Esophagus (tissue), 2 donors: ENCODE data around the gene KRT36. TPM values are rescaled to one million over a fixed set of nuclear protein-coding genes. Genes with fewer than 3 reads are reported as not detected.

ENCODE experiments used
- H3K27ac ChIP-seq, 2 donors: one replicate each; pipeline ENCODE4 v1.5.1; 2013; ENCODE audit warnings: low read depth in 2 of 2, mild to moderate bottlenecking in 2 of 2, inconsistent platforms in 1 of 2, low read length in 1 of 2, moderate library complexity in 1 of 2
- H3K27me3 ChIP-seq, 2 donors: one replicate each; pipeline ENCODE4 v1.6.1; 2013; ENCODE audit warnings: low read length in 2 of 2, control low read depth in 1 of 2, mild to moderate bottlenecking in 1 of 2; ENCODE audit not compliant: insufficient read depth in 2 of 2, control insufficient read depth in 1 of 2
- H3K36me3 ChIP-seq, 2 donors: one replicate each; pipeline ENCODE4 v1.6.1; 2013; ENCODE audit warnings: low read length in 1 of 2; ENCODE audit not compliant: control insufficient read depth in 2 of 2, insufficient read depth in 2 of 2
- H3K4me1 ChIP-seq, 2 donors: one replicate each; pipeline ENCODE4 v1.6.1; 2013; ENCODE audit warnings: low read length in 1 of 2; ENCODE audit not compliant: control insufficient read depth in 2 of 2, insufficient read depth in 2 of 2
- H3K4me3 ChIP-seq, 2 donors: one replicate each; pipeline ENCODE4 v1.5.1; 2013; ENCODE audit warnings: low read length in 2 of 2, mild to moderate bottlenecking in 2 of 2, low read depth in 1 of 2, moderate library complexity in 1 of 2
- H3K9me3 ChIP-seq, 2 donors: one replicate each; pipeline ENCODE4 v1.6.1; 2013; ENCODE audit warnings: mild to moderate bottlenecking in 2 of 2, low read depth in 1 of 2, low read length in 1 of 2, moderate library complexity in 1 of 2; ENCODE audit not compliant: control insufficient read depth in 2 of 2, insufficient read depth in 1 of 2
- WGBS, 2 donors: extraction: QIAGEN DNeasy Blood & Tissue Kit; methylation state at CpG; one replicate each; pipeline ENCODE4 v1.1.7; 2013; 5-methylcytosine and 5-hydroxymethylcytosine counted together
- polyA plus RNA-seq, 2 donors: library from polyadenylated mRNA; stranded (reverse); fragments of 200-250 nt; gene quantifications; one replicate each; pipeline ENCODE4 v1.2.3, GENCODE V29; 2013
- donor health status: healthy with polysubstance abuse.
- donor health status: Bipolar disorder and iron deficiency.

The KRT36 gene
- polyA plus RNA-seq = under 1 TPM; 0.07 to 0.10 TPM

DNA sequence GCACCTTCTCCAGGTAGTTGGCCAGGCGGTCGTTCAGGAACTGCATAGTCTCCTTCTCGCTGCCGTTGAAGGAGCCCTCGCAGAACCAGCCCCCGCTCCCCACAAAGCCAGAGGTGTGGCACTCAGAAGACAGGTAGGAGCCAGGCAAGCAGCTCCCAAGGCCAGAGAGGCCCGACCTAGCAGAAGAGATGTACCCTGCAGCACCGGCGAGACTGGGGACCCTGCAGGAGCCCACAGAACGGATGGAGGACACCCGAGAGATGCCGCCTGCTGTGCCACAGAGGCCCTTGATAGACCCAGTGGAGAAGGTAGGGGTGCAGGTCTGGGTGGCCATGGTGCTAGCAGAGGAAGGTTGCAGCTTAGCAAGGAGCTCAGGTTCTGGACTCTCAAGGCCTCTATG lies at the start of gene KRT36:
Gene KRT36 (minus strand): TSS at position 380 of the 400 bp plus-strand sequence. CDS start 46 bp downstream, at position 334.
- no peaks in the 10 kb centered on the region for H3K36me3 ChIP-seq
- H3K27ac ChIP-seq = no peak within 1 kb of the TSS
- 94% methylated on average over 12 of the region's 12 CpGs for WGBS, 2 donors
- H3K27me3 ChIP-seq = no peaks in the 10 kb centered on the region
- H3K9me3 ChIP-seq = no peaks in the 10 kb centered on the region
- no peak within 1 kb of the TSS for H3K4me3 ChIP-seq
- H3K4me1 ChIP-seq = peaks cover 0 to 3% of the 10 kb centered on the region in 2 donors

DNA sequence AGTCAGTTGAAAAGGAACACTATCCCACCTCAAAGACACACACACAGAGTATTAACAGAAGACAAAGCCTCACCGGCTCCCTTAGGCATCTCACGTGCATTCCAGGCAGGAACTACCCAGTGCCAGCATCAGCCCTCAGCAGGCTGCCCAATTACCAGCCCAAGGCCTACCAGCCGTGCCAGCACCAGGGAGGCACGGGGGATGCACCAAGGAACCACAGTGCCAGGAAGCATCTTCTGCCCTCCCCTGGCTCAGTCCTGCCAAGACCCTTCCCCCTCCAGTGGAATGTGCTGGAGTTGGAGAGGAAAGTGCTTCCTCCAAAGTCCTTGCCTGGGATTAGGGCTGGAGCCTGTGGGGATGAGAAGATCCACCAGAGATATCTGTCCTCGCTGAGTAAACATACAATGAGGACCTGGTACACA lies 49.4 kb upstream of the KRT36 start:
- H3K27ac ChIP-seq = no peak overlapping the region
- WGBS, 2 donors = 52 to 70% methylated on average over 5 of the region's 5 CpGs
- H3K9me3 ChIP-seq = peaks cover 0 to 2% of the 10 kb centered on the region in 2 donors
- no peaks in the 10 kb centered on the region for H3K27me3 ChIP-seq
- peaks cover 2 to 12% of the 10 kb centered on the region in 2 donors for H3K4me1 ChIP-seq
- no peaks in the 10 kb centered on the region for H3K36me3 ChIP-seq
- H3K4me3 ChIP-seq = no peak overlapping the region

DNA sequence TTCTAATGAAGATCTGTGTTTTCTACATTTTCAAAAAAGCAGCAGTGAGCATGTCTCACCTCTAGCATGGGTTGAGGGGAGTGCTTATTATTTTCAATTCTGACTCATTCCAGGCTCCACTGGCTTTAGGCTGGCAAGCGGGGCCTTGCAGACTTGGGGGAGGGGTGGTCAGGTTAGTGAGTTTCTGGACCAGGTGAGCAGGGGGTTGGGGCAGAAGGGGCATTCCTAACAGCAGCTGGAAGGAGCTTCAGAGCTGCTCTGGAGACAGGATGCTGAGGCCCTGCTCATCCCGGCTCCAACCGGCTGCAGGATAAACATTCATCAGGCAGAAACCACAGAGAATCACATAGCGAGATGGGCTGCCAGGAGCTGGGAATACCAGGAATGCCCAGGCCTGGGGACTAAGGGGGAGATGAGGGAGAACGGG lies 48.9 kb upstream of the KRT36 start:
- no peaks in the 10 kb centered on the region for H3K36me3 ChIP-seq
- WGBS, 2 donors = 49 to 70% methylated on average over 5 of the region's 5 CpGs
- no peak overlapping the region for H3K27ac ChIP-seq
- peaks cover 2 to 12% of the 10 kb centered on the region in 2 donors for H3K4me1 ChIP-seq
- no peak overlapping the region for H3K4me3 ChIP-seq
- H3K27me3 ChIP-seq = no peaks in the 10 kb centered on the region
- peaks cover 0 to 2% of the 10 kb centered on the region in 2 donors for H3K9me3 ChIP-seq

DNA sequence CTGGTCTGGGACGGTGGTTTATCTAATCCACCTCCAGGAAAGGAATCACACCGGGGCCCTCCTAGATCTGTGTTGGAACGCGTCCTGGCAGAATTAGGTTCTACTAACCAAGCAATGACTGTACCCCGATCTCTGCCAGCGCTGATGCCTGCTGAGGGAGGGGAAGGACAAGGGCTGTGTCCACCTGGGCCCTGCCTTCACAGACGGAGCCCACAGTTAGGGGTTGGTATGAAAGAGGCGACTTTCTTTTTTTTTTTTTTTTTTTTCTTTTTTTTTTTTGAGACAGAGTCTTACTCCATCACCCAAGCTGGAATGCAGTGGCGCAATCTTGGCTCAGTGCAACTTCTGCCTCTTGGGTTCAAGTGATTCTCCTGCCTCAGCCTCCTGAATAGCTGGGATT lies 48.3 kb upstream of the KRT36 start:
- Histone ChIP-seq H3K36me3 (no peaks in the 10 kb centered on the region), H3K9me3 (peaks cover 0 to 2% of the 10 kb centered on the region in 2 donors), H3K27ac (no peak overlapping the region), H3K4me3 (no peak overlapping the region), H3K4me1 (peaks cover 2 to 12% of the 10 kb centered on the region in 2 donors), H3K27me3 (no peaks in the 10 kb centered on the region)
- 60 to 72% methylated on average over 9 of the region's 9 CpGs for WGBS, 2 donors

DNA sequence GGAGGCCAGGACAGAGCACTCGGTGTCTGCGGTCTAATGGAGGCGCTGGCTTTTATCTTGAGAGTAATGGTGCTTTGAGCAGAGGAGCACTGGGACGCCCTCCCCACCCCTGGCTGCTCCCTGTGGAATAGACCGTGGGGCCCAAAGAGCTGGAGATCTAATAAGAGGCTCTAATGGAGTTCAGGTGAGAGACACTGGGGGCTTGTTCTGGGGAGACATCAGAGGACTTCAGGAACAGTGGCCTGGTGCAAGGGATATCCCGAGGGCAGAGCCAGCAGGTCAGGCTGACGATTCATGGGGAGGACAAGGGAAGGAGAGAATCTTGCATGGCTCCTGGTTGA lies 47.9 kb upstream of the KRT36 start:
- H3K27ac ChIP-seq = no peak overlapping the region
- 79 to 82% methylated on average over 7 of the region's 7 CpGs for WGBS, 2 donors
- H3K9me3 ChIP-seq = peaks cover 0 to 2% of the 10 kb centered on the region in 2 donors
- no peaks in the 10 kb centered on the region for H3K36me3 ChIP-seq
- no peaks in the 10 kb centered on the region for H3K27me3 ChIP-seq
- no peak overlapping the region for H3K4me3 ChIP-seq
- H3K4me1 ChIP-seq = peaks cover 2 to 12% of the 10 kb centered on the region in 2 donors

DNA sequence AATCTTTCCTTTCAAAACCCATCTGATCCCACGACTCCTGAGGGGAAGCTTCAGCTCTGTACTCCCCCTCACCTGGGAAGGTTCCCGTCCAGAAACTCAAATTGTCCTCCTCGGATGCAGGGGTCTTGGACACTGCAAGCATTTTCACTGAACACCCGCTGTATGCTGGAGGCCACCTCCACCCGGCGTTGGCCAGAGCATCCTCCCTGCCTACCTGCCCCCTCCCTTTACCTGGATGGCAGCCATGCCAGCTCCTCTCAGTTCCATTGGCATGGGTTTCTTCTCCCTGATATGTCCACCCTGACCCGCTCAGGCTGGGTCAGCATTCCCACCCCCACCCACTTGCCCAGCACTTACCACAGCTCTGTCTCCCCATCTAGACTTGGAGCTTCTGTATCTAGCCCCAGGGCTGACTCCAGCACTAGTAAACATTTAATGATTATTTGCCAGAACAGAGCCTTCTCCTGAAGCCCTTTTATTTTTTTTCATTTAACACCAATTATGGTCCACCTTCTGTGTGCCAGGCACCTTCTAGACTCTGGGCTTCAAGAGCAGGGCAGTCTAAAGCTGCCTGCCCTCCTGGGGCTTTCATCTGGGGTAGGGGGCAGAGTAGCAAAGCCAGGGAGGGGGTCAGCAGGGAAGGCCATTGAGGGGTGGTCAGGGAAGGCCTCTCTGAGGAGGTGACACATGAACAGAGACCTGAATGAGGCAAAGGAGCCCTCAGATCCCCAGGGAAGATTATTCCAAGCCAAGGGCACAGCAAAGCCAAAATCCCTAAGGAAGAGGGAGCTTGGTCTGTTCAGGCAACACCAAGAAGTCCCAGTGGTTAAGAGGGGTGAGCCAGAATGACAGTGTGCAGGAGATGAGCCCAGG lies 47.3 kb upstream of the KRT36 start:
- Histone ChIP-seq H3K9me3 (peaks cover 0 to 2% of the 10 kb centered on the region in 2 donors), H3K27ac (no peak overlapping the region), H3K27me3 (no peaks in the 10 kb centered on the region), H3K4me3 (no peak overlapping the region), H3K36me3 (no peaks in the 10 kb centered on the region), H3K4me1 (peaks cover 2 to 12% of the 10 kb centered on the region in 2 donors)
- 80 to 88% methylated on average over 7 of the region's 7 CpGs for WGBS, 2 donors

DNA sequence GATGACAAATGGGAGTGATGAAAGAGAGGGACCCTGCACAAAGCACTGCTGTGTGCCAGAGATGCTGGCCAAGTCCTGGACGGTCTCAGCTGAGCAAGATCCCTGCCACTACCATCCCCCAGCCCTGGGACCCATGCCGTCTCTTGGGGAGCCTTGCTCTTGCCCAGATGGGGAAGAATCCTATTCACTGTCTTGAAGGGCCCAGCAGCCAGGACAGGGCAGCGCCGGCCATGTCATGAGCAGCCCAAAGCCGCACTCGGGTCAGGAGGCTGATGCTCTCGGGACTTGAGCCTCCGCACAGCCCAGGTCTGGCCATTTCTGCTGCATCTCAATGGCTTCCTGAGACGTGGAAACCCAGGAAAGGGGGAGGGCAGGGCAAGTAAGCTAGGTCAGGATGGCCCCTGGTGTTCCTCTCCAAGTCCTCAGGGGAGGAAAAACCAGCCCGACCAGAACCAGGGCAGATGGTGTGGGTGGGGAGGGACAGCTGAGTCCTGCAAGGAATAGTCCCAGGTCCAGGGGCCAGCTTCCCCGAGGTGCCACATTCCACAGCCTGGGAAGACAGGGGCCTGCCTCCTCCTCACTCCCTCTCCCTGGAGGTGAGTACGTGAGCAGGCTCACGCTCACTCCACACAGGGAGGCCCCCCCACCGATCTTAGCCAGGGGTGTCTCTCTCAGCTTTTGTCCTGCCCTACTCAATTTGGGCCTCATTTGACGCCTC lies 46.2 kb upstream of the KRT36 start:
- no peak overlapping the region for H3K4me3 ChIP-seq
- H3K4me1 ChIP-seq = peaks cover 2 to 12% of the 10 kb centered on the region in 2 donors
- no peaks in the 10 kb centered on the region for H3K27me3 ChIP-seq
- WGBS, 2 donors = 59 to 63% methylated on average over 15 of the region's 15 CpGs
- H3K27ac ChIP-seq = no peak overlapping the region
- H3K9me3 ChIP-seq = peaks cover 0 to 2% of the 10 kb centered on the region in 2 donors
- no peaks in the 10 kb centered on the region for H3K36me3 ChIP-seq

DNA sequence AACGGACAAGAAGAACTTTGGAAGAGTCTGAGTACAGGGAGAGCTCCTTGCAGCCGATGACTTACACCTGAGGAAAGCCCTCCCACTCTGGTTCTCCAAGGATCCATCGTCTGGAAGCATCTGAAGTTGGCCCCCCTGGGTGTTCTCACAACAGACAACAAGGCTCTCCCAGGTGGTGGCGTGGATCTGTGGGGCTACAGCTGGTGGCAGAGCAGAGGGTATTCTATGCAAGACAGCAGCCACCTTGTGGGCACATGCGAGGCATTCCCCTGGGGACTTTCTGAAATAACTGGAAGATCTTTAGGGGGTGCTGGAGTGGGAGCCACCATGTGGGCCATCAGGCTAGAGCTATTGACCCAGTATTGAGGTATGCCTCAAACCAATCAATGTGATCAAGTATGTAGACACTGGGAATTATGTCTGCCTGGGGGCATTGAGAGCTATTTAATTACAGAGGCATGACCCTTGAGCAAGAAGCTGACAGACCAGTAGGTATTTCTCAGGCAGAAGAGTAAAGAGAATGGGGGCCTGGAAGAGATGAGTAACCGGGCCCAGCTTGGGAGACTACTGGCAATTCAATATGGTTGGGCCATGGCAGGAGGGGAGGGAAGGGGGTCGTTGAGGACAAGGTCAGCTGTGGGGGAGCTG lies 45.3 kb upstream of the KRT36 start:
- H3K36me3 ChIP-seq = no peaks in the 10 kb centered on the region
- H3K9me3 ChIP-seq = peaks cover 0 to 2% of the 10 kb centered on the region in 2 donors
- 77 to 85% methylated on average over 7 of the region's 7 CpGs for WGBS, 2 donors
- peaks cover 2 to 12% of the 10 kb centered on the region in 2 donors for H3K4me1 ChIP-seq
- H3K27me3 ChIP-seq = no peaks in the 10 kb centered on the region
- no peak overlapping the region for H3K4me3 ChIP-seq
- no peak overlapping the region for H3K27ac ChIP-seq

DNA sequence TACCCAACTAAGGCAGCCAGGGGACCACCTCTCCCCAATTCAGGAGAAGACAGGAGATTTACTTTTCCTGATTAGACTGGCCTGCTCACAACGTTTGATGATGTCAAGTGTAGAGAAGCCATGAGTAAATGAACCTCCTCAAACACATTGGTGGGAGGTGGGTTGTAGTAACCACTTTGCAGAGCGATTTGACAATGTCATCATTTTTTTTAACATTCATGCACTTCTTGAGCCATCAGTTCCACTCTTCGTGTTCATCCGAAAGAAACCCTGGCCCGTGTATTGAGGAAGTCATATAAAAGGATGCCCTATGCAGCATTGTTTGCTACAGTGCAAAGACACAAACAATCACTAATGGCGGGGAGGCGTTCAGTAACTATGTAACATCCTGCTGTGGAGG lies 43.9 kb upstream of the KRT36 start:
- peaks cover 0 to 2% of the 10 kb centered on the region in 2 donors for H3K9me3 ChIP-seq
- H3K27me3 ChIP-seq = no peaks in the 10 kb centered on the region
- no peak overlapping the region for H3K4me3 ChIP-seq
- H3K4me1 ChIP-seq = peaks cover 2 to 16% of the 10 kb centered on the region in 2 donors
- no peaks in the 10 kb centered on the region for H3K36me3 ChIP-seq
- WGBS, 2 donors = 81 to 85% methylated on average over 7 of the region's 7 CpGs
- H3K27ac ChIP-seq = no peak overlapping the region
